MG63 (cell line): ENCODE results near the gene CALCB. TPM values are rescaled to one million over a fixed set of nuclear protein-coding genes. Genes with fewer than 3 reads are reported as not detected.

Experiments used
- DNase-seq: peaks from one replicate; pipeline ENCODE4 v3.0.0-alpha.2; 2020
- H3K27me3 ChIP-seq: fragments of 250-450 bp; sonication (Bioruptor Pico); 2 replicates; pipeline ENCODE4 v1.5.1; 2020; ENCODE audit warnings: mild to moderate bottlenecking, moderate library complexity
- H3K36me3 ChIP-seq: fragments of 250-450 bp; sonication (Bioruptor Pico); 2 replicates; pipeline ENCODE4 v1.5.1; 2020; ENCODE audit warnings: mild to moderate bottlenecking, moderate library complexity
- H3K4me3 ChIP-seq: fragments of 250-450 bp; sonication (Bioruptor Pico); 2 replicates; pipeline ENCODE4 v1.5.1; 2020; ENCODE audit warnings: mild to moderate bottlenecking, moderate library complexity
- H3K9me3 ChIP-seq: fragments of 250-450 bp; sonication (Bioruptor Pico); 2 replicates; pipeline ENCODE4 v1.5.1; 2020; ENCODE audit warnings: mild to moderate bottlenecking, moderate library complexity
- total RNA-seq: library from RNA; depleted of rRNA; stranded (reverse); fragments of >200 nt; shearing (Covaris generic); gene quantifications from 2 replicates; pipeline ENCODE4 v1.2.3, GENCODE V29; 2014; ENCODE audit warnings: low replicate concordance

Gene CALCB
- total RNA-seq, 1 experiment from 2014 or later, result not detected

DNA sequence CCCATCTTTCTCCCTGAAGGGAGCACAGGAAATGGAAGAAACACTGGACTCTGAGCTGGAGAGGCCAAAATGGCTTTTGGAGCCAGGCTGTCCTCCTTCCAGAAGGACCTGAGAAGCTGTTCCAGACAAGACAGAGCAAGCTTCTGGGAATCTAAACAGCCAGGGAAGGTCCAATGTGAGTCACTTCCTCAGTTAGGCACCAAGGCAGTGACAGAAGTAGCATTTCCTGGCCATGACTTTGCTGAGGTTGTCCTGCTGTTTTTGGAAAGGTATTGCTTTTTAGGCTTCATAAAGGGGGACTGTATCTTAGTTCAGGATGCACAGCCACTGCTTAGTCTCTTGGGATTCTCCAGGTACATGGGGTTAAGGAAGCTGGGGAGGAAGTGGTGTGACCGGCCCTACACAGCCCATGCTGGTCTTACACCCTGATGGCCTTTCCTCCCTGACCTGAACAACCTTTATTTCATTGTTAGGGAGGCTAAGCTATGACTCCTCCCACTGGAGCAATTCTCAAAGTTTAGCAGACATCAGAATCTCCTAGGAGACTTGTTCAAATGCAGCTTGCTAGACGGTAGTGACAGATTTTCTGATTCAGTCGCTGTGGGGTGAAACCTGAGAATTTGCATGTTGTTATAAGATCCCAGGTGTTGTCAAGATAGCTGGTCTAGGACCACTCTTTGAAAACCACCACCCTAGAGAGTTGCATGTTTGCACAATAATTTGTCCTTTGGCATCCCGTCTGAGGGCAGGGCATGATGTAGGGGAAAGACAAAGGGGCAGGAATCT, 34.5 kb downstream of the CALCB start:
- Histone ChIP-seq H3K9me3 (no peaks in the 10 kb centered on the region; the same call in 1 of the 2 replicates), H3K27me3 (no peaks in the 10 kb centered on the region), H3K36me3 (no peaks in the 10 kb centered on the region), H3K4me3 (no peak overlapping the region)
- DNase-seq, result no peak

GRCh38 chr11:15108592-15109130, 35.3 kb downstream of the CALCB start:
- Histone ChIP-seq H3K36me3 (no peaks in the 10 kb centered on the region), H3K27me3 (no peaks in the 10 kb centered on the region), H3K4me3 (no peak overlapping the region), H3K9me3 (no peaks in the 10 kb centered on the region)
- DNase-seq, result no peak

- H3K9me3 ChIP-seq, result no peaks in the 10 kb centered on the region
- no peaks in the 10 kb centered on the region for H3K27me3 ChIP-seq
- H3K4me3 ChIP-seq, result no peak overlapping the region
- DNase-seq, result no peak
- H3K36me3 ChIP-seq, result no peaks in the 10 kb centered on the region
Measured at GRCh38 chr11:15109602-15110001, 36.2 kb downstream of the CALCB start.

DNA sequence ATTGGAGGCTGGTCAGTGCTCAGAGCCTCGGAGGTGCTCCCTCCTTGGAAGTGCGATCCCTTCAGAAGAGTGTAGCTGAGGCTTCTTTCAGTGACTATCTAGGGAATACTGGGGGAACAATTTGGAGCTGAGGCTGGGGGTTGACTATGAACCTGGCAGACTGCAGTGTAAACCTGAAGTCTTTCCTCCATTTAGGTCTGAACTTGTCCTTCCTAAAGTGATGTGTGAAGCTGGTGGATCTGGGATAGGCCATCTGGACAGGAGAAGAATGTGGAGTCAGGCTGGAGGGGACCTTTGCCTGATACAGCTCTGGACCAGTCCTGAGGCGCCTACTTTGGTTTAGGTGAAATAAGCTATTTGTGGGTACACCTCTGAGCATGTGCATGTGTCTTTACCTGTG, 37.8 kb downstream of the CALCB start:
- DNase-seq, result no peak
- H3K27me3 ChIP-seq, result no peaks in the 10 kb centered on the region
- no peaks in the 10 kb centered on the region for H3K36me3 ChIP-seq
- no peak overlapping the region for H3K4me3 ChIP-seq
- no peaks in the 10 kb centered on the region for H3K9me3 ChIP-seq

- DNase-seq, result no peak
- Histone ChIP-seq H3K36me3 (no peaks in the 10 kb centered on the region), H3K4me3 (no peak overlapping the region), H3K9me3 (no peaks in the 10 kb centered on the region), H3K27me3 (no peaks in the 10 kb centered on the region)
Measured at GRCh38 chr11:15112131-15112541, 38.7 kb downstream of the CALCB start.

- H3K9me3 ChIP-seq, result no peaks in the 10 kb centered on the region
- no peaks in the 10 kb centered on the region for H3K36me3 ChIP-seq
- DNase-seq, result no peak
- no peak overlapping the region for H3K4me3 ChIP-seq
- H3K27me3 ChIP-seq, result no peaks in the 10 kb centered on the region
Measured at GRCh38 chr11:15113381-15113780, 40.0 kb downstream of the CALCB start.

DNA sequence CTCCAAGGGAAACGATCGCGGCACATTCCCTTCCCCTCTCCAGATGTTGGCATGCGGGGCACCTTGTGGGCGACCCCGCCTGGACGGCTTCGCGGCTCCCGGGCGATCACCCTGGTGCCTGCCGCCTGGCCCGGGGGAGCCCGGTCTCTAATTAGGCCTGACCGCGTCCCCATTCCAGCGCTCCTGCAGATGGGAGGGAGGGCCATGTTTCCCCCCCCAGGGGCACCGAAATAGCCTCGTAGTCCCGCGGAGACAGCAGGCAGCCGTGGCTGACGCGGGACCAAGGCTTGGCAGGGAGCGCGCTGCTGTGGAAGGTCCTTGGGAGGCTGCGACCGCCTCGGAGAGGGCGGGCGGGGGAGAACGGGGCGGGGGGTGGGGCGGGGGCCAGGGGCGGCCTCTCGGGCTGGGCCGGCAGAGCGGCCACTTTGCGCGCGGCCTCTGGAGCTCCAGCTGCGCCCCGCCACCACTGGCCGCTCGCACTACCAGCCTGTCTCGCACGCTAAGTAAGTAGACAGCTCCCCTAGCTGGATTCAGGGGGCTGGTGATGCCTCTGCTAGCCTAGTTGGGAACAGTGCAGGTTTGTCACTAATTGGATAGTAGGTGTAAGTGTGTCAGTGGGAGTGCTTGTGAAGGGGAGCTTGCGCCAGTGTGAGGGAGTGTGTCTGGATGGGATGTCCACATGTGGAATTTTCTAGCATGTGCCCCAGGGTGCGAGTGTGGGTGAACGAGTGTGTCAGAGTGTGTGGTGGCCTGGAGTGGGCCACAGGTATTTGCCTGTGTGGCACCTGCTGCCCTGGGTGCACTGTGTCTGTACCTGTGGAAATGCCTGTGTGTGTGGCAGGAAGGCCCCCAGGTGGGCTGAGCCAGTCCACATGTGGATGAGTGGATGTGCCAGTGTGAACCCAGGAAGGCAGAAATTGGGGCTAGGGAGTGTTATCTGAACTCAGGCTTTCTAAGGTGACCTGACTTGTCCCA, 41.4 kb downstream of the CALCB start, which contains the start of gene INSC:
Gene INSC, plus strand, starts transcription at position 423 of the 975 bp plus-strand sequence. CDS start 34,252 bp downstream, outside the sequence.
- H3K36me3 ChIP-seq, result no peaks in the 10 kb centered on the region
- H3K27me3 ChIP-seq, result no peaks in the 10 kb centered on the region
- peak; percentile 18 for DNase-seq
- no peaks in the 10 kb centered on the region for H3K9me3 ChIP-seq
- H3K4me3 ChIP-seq, result peak within 1 kb of the TSS; percentile 22

DNA sequence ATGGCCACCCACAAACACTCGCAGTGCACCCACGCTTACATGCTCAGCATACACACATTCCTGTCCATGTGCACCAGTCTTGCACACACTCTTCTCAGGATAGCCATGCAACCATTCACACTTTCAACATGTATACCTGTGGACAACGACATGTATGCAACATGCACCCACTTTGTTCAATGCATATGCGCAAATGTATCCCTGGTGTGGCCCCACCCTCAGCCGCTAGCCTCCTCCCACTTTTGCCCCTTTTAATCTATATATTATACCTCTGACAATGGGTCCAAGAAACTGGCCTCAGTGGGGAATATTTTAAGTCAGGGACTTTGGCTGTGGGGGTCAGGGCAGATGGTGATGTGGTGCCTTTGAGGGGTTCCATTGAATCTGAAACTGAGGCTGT, 42.3 kb downstream of the CALCB start:
- DNase-seq, result no peak
- H3K27me3 ChIP-seq, result no peaks in the 10 kb centered on the region
- no peaks in the 10 kb centered on the region for H3K9me3 ChIP-seq
- H3K36me3 ChIP-seq, result no peaks in the 10 kb centered on the region
- no peak overlapping the region for H3K4me3 ChIP-seq

- Histone ChIP-seq H3K9me3 (no peaks in the 10 kb centered on the region), H3K27me3 (no peaks in the 10 kb centered on the region), H3K4me3 (no peak overlapping the region), H3K36me3 (no peaks in the 10 kb centered on the region)
- no peak for DNase-seq
Measured at GRCh38 chr11:15117751-15118150, 44.4 kb downstream of the CALCB start.

DNA sequence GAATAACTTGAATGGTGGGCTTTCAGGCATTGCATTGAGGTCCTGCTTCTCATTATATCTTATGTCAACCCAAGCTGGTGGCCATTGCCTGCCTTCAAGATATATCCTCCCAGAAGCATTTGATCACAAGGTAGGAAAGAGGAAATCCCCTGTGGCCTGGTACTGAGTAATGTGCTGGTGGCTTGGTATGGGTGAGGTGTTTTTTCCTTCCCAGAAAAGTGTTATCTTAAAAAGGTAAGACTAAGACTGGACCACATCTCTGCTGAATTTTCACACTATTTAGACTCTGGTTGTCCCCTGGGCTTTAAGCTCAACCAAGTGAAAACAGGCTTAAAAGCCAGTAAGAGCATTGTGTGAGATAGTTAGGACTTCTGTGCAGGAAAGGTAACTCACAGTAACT, 45.0 kb downstream of the CALCB start:
- H3K4me3 ChIP-seq, result no peak overlapping the region

DNA sequence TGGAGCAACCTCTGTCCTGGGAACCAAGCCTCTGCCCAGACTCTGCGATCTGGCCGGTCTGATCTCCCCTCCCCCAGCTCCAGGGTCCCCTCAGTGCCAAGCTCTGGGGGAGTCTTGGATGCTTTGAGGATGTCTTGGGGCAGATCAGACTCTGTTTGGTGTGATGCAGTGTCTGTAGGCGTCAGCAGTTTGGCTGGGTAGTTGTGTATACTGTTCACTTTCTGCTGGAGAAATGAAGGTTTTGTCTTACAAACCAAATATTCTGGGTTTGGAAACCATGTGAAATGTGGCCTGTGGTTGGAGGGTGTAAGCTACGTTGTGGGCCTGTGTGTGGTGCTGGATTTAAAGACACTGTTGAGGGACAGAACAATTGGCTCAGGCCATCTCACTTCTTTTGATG, 46.0 kb downstream of the CALCB start:
- Histone ChIP-seq H3K9me3 (no peaks in the 10 kb centered on the region), H3K36me3 (no peaks in the 10 kb centered on the region), H3K4me3 (no peak overlapping the region), H3K27me3 (no peaks in the 10 kb centered on the region)
- DNase-seq, result no peak

More for the DNA sequence above, 45.0 kb downstream of the CALCB start:
- DNase-seq, result no peak
- H3K27me3 ChIP-seq, result no peaks in the 10 kb centered on the region
- no peaks in the 10 kb centered on the region for H3K9me3 ChIP-seq
- H3K36me3 ChIP-seq, result no peaks in the 10 kb centered on the region

- Histone ChIP-seq H3K4me3 (no peak overlapping the region), H3K27me3 (no peaks in the 10 kb centered on the region), H3K36me3 (no peaks in the 10 kb centered on the region), H3K9me3 (no peaks in the 10 kb centered on the region)
- peak; percentile 74 for DNase-seq
Measured at GRCh38 chr11:15119826-15120225, 46.4 kb downstream of the CALCB start.

- no peaks in the 10 kb centered on the region for H3K27me3 ChIP-seq
- H3K9me3 ChIP-seq, result no peaks in the 10 kb centered on the region
- no peaks in the 10 kb centered on the region for H3K36me3 ChIP-seq
- peak; percentile 48 for DNase-seq
- no peak overlapping the region for H3K4me3 ChIP-seq
Measured at GRCh38 chr11:15123849-15124248, 50.5 kb downstream of the CALCB start.

GRCh38 chr11:15124528-15124927, 51.1 kb downstream of the CALCB start:
- no peak overlapping the region for H3K4me3 ChIP-seq
- no peaks in the 10 kb centered on the region for H3K9me3 ChIP-seq
- H3K36me3 ChIP-seq, result no peaks in the 10 kb centered on the region
- no peaks in the 10 kb centered on the region for H3K27me3 ChIP-seq
- no peak for DNase-seq

- no peaks in the 10 kb centered on the region for H3K27me3 ChIP-seq
- no peak overlapping the region for H3K4me3 ChIP-seq
- no peaks in the 10 kb centered on the region for H3K36me3 ChIP-seq
- no peaks in the 10 kb centered on the region for H3K9me3 ChIP-seq
- DNase-seq, result peak; percentile 84
Measured at GRCh38 chr11:15127341-15127740, 53.9 kb downstream of the CALCB start.
